ENCODE data around the gene NNT.
"Not testable (repeated sequence)": the region's sequence is repeated elsewhere in the genome, so short reads cannot be mapped to it uniquely, and the experiment has no call there.

NNT gene

DNA sequence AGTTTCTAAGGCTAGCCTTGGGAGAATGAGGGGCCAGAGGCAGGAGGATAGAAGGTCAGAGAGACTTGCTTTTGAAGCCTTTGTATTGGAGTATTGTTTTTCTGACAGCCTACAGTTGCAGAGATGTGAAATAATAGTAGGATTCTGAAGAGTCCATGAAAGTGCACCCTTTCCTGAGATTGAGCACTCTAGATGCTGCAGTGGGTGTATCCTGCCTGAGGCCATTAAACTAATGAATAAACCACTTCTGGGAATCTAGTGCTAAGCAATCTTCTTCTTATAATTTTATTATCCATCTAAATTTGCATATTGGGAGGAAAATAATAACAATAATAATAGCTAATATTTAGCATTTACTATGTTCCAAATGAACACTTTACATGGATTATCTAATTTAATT lies 19.3 kb upstream of the NNT start:
- DNase-seq: no peak

DNA sequence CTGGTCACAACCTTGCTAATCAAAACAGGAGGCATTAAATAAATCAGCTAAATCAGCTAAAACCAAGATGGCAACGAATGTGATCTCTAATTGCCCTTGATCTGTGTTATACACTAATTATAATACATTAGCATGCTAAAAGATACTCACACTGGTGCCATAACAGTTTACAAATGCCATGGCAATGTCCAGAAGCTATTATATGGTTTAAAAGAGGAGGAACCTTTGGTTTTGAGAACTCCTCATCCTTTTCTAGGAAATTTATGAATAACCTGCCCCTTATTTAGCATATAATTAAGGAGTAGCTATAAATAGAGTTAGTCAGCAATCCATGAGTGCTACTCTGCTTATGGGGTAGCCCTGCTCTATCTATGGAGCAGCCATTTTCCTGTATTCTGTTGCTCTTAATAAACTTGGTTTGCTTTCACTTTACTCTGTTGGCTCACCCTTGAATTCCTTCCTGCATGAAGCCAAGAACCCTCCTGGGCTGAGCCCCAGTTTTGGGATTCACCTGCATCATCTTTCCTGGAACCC lies 18.7 kb upstream of the NNT start:
- no peak for DNase-seq

DNA sequence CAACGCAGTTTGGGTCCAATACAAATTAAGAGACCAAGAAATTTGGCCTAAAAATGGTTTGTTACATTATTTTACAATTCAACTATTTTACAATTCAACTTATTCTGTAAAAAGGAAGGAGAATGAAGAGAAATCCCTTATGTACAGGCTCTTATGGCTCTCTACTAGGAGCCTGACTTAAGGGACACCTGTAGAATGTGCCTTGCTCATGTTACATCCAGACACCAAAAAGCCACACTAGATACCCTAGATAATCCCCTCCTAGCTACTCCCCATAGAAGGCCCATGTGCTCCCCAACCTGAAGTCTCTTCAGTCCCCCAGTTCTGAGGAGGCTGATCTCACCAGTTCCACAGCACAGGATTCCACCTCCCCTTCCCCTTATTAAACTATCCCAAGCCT lies 14.1 kb upstream of the NNT start:
- no peak for DNase-seq

DNA sequence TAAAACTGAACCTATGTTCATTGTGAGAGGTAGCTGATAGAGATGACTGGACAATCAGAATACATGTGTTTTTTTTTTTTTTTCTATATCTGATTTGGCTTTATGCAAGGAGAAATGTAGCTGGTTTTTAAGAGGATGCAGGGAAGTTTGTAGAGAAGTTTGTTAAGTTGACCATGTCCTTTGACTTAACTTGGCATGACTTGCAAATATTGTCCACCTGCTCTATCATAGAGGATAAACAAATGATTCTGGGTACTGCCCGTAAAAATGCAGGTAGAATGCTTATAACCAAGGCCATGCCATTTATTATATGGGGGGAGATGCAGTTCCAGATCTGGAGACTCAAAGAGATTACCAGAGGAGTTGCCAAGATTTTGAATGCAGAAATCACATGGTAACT lies 13.7 kb upstream of the NNT start:
- no peak for DNase-seq

DNA sequence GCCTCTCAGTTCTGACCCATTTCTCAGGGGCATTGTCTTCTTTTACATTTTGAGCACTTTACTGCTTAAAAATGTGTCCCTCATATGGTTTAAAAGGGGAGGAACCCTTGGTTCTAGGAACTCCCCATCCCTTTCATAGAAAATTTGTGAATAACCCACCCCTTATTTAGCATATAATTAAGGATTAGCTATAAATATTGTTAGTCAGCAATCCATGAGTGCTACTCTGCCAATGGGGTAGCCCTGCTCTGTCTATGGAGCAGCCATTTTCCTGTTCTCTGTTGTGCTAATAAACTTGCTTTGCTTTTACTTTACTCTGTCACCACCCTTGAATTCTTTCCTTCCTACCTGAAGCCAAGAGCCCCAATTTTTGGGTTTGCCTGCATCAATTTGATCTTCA lies 12.3 kb upstream of the NNT start:
- DNase-seq: no peak

DNA sequence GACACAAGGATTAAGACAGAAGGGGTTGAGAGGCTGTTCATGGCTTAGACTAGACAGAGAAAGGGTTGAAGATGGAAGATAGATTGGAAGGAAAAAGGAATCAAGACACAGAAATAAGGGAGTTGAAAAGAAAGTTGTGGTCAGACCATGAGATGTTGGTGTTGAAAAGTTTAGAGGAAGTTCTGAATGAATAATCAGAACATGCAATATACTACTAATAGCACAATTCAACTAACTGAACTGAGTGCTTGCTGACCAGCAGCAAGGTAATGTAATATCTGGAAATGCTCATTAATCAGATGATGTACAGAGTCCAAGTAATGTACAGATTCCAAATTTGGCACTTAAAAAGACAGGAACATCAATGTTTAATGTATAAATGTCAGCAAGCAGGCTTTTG lies 10.6 kb upstream of the NNT start:
- DNase-seq: peak in 3 of 4 experiments; percentile 2 to 50 (median 50)

DNA sequence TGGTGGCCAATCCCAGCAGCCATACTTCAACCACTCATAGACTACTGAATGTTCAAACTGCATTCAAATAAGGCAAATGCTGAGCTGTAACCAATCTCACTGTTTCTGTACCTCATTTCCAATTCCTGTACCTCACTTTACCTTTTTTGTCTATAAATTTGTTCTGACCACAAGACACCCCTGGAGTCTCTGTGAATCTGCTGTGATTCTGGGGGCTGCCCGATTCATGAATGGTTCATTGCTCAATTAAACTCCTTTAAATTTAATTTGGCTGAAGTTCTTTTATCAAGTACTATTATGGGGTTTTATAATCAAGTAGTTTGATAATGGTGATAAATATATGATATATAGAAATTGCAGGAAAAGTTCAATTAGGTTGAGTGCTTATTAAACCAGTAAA lies 4.1 kb upstream of the NNT start:
- not testable (repeated sequence) for DNase-seq

DNA sequence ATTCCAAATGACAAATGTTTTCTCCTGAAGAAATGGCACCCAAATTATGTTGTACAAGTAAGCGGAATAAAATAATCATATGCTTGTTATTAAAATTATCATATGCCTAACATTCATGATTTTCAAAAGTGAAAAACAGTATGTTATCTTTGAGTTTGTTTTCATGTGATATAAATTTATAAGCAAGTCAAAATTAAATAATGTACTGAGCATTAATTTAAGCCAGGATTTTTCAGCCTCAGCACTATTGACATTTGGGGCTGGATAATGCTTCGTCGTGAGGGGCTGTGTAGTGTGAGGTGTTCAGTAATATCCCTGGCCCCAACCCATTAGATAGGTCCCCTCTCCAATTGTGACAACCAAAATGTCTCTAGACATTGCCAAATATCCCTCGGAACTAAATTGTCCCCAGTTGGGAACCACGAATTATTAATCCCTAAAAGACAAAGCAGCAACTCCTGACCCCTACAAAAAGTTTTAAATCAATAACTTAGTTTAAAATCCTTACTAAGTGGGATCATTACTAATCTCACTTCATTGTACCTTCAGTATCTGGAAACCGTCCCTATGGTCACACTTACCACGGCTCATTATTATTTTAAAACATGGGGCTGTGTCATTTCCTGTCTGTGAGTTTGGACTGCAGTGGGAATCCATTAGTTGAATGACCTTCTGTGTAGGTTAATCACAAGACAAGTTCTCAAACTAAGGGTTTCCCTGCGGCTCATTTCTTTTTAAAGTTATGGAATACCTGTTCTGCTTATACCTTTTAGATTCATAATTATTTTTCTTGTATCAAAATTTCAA lies 1.3 kb upstream of the NNT start:
- DNase-seq: peak; percentile 37 to 64 (median 49)

DNA sequence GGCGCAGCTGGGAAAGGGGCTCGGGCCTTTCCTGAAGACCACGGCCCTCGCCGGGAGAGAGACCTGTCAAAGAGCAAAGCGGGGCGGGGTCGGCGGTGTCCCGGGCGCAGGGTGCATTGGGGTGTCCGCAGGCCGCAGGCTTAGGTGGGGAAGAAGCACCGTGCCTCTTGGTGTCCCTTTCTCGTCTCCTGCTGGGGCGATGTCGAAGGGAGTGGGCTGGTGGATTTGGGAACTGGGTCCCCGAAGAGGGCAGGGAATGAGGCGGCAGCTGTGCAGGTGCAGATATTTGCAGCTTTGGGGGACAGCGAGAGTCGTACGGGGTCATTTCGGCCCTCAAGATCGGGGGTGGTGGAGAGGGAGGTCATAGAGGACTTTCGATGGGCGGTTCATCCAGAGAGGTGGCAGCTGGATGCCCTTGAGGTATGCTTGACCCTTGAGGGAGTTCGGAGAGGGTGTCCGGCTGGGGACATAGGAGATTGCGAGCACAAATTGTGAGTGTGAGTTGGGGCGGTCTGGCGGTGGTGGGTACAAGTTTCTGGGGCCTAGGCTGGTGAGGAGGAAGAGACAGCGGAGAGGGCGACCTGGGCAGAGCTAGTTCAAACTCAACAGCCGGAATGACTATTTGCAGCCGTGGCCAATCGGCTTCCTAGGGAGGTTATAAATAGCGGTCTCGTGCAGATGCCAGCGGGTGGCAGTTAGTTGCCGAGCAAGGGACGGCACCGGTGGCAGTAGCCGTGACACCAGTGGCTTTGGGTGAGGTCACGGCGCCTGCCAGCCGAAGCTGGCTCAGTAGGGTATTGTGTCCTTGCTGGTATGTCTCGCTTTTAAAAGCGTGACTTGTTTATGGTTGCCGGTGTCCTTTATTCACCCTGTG lies 601 bp downstream of the NNT start:
- DNase-seq: peak; percentile 86 to 91 (median 88)

DNA sequence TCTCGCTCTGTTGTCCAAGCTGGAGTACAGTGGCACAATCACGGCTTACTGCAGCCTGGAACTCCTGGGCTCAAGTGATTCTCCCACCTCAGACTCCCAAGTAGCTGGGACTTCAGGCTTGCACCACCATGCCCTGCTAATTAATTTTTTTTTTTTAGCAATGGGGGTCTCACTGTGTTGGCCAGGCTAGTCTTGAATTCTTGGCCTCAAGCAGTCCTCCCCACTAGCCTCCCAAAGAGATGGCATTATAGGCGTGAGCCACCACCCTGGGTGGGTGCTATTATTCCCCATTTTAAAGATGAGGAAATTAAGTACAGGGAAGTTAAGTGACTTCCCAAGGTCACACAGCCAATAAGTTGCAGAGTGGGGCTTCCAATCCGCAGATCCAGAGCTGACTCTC lies 1.7 kb downstream of the NNT start:
- DNase-seq: peak in 1 of 4 experiments; percentile 6

DNA sequence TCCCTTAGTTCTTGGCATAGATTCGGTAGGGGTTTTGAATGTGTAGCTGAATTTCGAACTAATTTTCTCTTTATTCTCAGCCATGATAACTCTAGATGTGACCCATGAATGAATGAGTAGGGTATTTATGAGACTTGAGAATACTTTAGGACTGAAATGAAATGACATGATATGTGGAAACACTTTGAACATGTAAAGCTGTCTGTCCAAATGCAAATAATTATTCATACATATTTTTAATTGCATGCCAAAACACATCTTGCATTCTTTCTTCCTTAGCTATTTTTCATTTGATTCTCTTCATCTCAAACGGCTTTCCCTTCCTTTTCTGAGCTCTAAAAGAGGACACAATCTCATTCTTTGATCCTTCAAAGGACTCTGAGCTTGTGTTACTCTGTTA lies 3.4 kb downstream of the NNT start:
- no peak for DNase-seq

DNA sequence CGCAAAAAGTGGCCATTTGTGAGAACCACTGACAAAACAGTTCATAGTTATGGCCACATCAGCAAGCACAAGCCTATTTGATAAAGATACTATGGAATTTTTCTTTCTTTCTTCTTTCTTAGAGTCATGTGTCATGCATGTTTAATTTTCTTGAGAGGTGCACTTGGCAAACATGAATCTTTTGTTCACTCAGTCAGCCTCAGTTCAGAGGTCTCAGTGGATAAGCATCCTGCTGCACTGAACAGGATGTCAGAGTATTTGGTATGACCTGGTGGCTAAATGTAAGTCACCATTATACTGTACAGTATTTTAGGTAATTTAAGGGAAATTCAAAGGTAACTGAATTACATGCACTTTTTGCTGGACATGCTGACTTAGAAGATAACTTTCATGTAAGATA lies 5.4 kb downstream of the NNT start:
- DNase-seq: no peak

DNA sequence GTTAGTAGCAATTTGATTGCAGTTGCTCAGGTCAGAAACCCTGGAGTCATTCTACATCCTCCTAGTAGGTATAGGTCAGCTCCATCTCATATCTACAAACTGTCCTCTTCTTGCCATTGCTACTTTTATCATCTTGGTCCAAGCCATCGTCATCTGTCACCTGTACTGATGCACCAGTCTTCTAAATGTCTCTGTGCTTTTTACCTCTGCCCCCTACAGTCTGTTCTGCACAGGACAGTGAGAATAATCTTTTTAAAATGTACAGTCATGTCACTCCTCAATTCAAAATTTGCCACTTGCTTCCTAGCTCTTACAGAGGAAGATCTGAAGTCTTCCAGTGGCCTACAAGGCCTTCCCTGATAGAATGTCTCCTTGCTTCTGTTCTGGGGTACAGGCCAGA lies 6.8 kb downstream of the NNT start:
- no peak for DNase-seq

DNA sequence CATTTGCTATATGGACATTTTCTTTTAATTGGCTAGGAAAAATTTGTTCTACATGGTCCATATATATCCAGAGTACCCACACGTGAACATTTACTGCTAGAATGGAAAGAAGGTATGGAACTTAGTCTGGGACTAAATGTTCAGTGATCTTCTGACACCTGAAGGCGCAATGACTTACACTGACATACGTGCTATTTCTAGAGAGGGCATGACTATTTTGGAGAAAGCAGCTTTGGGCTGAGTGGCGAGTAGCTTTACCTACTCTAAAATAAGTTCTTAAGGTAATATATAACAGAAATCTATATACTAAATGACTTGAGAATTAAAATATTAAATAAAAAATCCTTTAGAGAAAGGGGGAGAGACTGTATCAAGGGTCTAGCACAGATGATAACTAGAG lies 10.4 kb downstream of the NNT start:
- DNase-seq: no peak

DNA sequence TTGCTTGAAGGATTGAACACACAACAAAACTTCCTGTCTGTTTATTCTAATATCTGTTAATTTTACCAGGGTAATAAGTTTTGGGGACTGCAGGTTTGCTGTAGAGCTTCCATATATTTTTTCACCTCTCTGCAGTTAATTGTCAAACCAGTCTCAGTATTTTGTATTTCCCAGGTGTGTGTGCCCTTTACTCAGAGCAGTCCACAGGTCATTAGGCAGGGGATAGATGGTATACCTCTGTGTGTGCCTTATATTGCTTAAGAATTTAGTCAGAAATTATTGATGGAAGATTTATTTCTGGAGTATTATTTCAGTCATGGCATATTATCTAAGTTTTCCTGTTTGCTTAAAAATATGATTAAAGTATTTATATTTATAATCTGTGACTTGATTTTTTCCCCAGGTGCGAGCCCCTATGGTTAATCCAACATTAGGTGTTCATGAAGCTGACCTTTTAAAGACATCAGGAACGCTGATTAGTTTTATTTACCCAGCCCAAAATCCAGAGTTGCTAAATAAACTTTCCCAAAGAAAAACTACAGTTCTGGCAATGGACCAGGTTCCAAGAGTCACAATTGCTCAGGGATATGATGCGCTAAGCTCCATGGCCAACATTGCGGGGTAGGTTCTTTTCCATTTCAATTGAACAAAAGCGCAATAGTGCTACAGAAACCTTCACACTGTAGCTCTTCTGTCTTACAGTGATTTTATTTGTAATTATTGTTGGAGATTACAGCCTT lies 12.6 kb downstream of the NNT start:
- no peak for DNase-seq

DNA sequence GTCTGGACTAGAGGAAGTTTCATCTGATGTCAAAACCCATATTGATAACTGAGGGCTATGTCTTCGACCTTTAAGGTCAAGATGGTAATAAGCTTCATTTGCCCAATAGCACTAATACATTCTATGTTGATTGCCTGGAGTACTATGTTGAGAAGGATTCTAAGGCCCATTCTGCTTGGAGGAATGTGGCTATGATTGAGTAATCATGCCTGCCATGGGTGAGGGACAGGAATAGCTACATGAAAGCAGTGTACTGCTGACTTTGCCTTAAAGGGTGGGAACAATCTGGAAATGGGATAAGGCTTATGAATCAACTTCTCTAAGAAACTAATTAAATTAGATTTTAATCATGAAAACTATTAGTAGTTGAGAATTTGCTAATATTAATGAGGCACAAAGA lies 13.6 kb downstream of the NNT start:
- peak in 1 of 4 experiments; percentile 24 for DNase-seq

DNA sequence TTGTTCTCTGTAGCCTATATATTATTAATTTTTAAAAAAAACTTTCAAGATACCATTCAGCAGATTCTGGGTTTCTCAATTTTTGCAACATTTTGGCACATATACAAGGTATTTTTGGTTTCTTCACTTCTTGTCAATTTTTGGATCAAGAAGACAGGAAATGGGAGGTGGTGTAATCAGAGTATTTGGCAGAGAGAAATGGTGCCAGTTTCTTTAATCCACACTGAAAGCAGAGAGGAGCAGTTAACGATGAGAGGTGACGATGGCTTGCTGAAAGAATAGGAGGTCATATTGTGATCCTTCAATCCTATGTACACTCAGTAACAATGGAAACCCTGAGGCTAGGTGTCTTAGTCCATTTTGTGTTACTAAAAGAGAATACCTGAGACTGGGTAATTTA lies 16.4 kb downstream of the NNT start:
- no peak for DNase-seq

DNA sequence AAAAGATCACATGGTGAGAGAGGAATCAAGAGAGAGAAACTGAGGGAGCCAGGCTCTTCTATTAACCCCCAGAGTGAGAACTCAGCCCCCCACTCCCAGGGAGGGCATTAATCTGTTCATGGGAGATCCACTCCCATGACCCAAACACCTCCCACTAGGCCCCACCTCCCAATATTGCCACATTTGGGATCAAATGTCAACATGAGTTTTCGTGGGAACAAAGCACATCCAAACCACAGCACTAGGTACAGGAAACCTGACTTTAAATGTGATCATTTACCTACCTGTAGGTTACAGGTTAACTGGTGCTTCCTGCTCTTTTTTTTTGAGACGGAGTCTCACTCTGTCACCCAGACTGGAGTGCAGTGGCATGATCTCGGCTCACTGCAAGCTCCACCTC lies 16.9 kb downstream of the NNT start:
- DNase-seq: no peak

DNA sequence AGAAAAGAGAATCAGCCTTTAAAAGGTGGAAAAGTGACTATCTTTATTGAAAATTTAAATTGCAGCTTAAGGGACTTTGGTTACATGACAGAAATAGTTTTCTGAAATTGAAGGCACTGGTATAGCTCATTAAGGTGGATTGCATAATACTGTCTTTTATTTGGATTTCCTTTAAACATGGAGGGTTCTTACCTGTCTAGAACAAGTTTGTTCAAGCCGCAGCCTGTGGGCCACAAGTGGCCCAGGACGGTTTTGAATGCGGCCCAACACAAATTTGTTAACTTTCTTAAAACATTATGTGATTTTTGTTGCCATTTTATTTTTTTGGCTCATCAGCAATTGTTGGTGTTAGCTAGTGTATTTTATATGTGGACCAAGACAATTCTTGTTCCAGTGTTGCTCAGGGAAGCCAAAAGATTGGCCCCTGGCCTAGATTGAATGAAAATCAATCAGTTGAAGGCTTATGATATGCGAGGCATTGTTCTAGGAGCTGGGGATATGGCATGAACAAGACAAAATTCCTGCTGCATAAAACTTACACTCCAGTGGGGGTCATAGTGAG lies 18.0 kb downstream of the NNT start:
- DNase-seq: no peak

DNA sequence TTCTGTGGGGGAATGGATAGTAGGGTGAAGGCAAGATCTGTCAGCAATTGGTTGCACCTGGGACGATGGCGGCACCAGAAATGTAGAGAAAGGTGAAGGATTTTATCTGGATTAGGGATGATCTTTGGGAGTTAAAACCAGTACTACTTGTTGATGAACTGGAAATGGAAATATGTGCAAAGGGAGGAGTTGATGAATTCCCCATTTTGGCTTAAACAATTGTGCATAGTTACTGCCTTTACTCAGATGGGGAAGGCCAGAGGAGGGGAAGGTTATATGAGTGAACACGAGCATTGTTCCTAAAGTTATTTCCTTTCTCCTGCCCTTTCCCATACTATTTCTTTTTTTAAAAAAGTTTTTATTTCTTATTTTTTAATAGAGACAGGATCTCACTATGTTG lies 19.1 kb downstream of the NNT start:
- DNase-seq: no peak

DNA sequence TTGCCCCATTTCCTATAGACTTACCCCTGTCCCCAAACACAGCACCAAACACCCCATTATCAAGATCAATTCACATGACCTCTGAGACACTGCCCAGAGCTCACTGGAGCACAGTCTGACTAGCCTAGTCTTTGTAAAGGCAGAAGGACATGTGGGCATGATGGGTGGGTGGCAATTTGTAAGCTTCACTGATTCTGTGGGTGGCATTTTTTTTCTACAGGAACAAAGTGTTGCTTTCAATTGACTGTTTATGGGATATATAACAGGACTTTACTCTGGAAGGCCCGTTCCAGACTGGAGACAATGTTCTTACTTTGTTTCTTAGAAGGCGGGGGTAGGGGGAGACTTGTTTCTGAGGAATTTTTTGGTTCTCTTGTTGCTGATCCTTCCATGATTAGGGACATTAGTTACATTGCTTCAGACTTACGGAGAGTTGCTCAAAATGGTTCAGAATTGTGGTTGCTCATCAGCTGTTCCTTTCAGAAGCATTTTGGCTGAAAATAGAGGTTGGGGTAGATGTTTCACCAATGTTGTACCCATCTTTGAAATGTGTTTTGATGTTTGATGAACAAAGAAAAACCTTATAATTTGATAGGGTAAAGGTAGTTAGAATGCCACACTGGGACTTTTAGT lies 20.2 kb downstream of the NNT start:
- peak; percentile 54 to 78 (median 75) for DNase-seq

DNA sequence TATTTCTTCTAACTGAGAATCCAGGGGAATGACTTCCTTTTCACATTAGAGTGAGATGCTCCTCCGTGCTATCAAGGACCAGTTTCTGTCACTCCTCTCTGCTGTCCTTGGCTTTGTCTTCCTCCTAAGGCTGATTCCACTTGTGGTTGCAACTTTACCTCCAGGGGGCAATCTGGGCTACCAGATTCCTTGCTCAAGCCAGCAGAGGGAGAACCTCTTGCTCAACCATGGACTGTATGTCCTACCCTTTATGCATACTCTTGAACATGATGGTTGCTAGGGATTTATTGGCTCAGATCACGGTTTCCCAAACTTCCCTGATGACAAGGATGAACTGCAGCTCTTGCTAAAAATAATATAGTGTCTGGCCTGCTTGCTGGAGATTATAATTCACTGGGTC lies 24.0 kb downstream of the NNT start:
- DNase-seq: peak; percentile 58 to 77 (median 74)
